ENCODE data around the gene LTBP2.

Gene LTBP2

GRCh38 chr14:74510959-74511409 is 101.1 kb downstream of the LTBP2 start:
- in situ Hi-C loops (cut with MboI; ENCODE audit: low sequenced_read_pairs): no loop called here

- in situ Hi-C loops (cut with MboI; ENCODE audit: low sequenced_read_pairs): no loop called here
These were observed 101.7 kb downstream of the LTBP2 start for GRCh38 chr14:74510223-74510931.

GRCh38 chr14:74509587-74510222 is 102.3 kb downstream of the LTBP2 start:
- in situ Hi-C loops (cut with MboI; ENCODE audit: low sequenced_read_pairs): no loop called here

GRCh38 chr14:74508844-74509428 is 103.1 kb downstream of the LTBP2 start:
- in situ Hi-C loops (cut with MboI; ENCODE audit: low sequenced_read_pairs): no loop called here

- in situ Hi-C loops (cut with MboI; ENCODE audit: low sequenced_read_pairs): no loop called here
These were observed 103.7 kb downstream of the LTBP2 start for GRCh38 chr14:74508292-74508731.

- in situ Hi-C loops (cut with MboI; ENCODE audit: low sequenced_read_pairs): no loop called here
These were observed 104.2 kb downstream of the LTBP2 start for GRCh38 chr14:74507840-74508239.

- in situ Hi-C loops (cut with MboI; ENCODE audit: low sequenced_read_pairs): no loop called here
These were observed 105.0 kb downstream of the LTBP2 start for GRCh38 chr14:74507085-74507484.

GRCh38 chr14:74506411-74506851 is 105.6 kb downstream of the LTBP2 start:
- in situ Hi-C loops (cut with MboI; ENCODE audit: low sequenced_read_pairs): no loop called here

- in situ Hi-C loops (cut with MboI; ENCODE audit: low sequenced_read_pairs): no loop called here
These were observed 106.2 kb downstream of the LTBP2 start for GRCh38 chr14:74505831-74506230.

GRCh38 chr14:74504874-74505720 is 106.9 kb downstream of the LTBP2 start:
- in situ Hi-C loops (cut with MboI; ENCODE audit: low sequenced_read_pairs): no loop called here

GRCh38 chr14:74504412-74504811 is 107.6 kb downstream of the LTBP2 start:
- in situ Hi-C loops (cut with MboI; ENCODE audit: low sequenced_read_pairs): no loop called here

GRCh38 chr14:74503938-74504335 is 108.1 kb downstream of the LTBP2 start:
- in situ Hi-C loops (cut with MboI; ENCODE audit: low sequenced_read_pairs): no loop called here

GRCh38 chr14:74503291-74503937 is 108.6 kb downstream of the LTBP2 start:
- in situ Hi-C loops (cut with MboI; ENCODE audit: low sequenced_read_pairs): no loop called here

- in situ Hi-C loops (cut with MboI; ENCODE audit: low sequenced_read_pairs): no loop called here
These were observed 109.6 kb downstream of the LTBP2 start for GRCh38 chr14:74502236-74503019.

- in situ Hi-C loops (cut with MboI; ENCODE audit: low sequenced_read_pairs): no loop called here
These were observed 110.3 kb downstream of the LTBP2 start for GRCh38 chr14:74501691-74502090.

GRCh38 chr14:74501135-74501614 is 110.9 kb downstream of the LTBP2 start:
- in situ Hi-C loops (cut with MboI; ENCODE audit: low sequenced_read_pairs): no loop called here

GRCh38 chr14:74500417-74501134 is 111.5 kb downstream of the LTBP2 start:
- in situ Hi-C loops (cut with MboI; ENCODE audit: low sequenced_read_pairs): no loop called here

GRCh38 chr14:74495356-74495755 is 116.7 kb downstream of the LTBP2 start:
- in situ Hi-C loops (cut with MboI; ENCODE audit: low sequenced_read_pairs): no loop called here

Data from HL-60/S4 (cell line).